Neural progenitor cell (in vitro differentiated cells): Measurements from ENCODE around the gene SBNO1.

Source experiments
- CTCF ChIP-seq: fragments of 200-600 bp; sonication (generic); IDR thresholded peaks from 2 replicates; pipeline ENCODE4 v1.5.1; 2017; ENCODE audit warnings: antibody characterized with exemption, mild to moderate bottlenecking
- EZH2 ChIP-seq: fragments of 200-600 bp; sonication (generic); IDR thresholded peaks from 2 replicates; pipeline ENCODE4 v1.6.1; 2017; ENCODE audit warnings: antibody characterized with exemption, mild to moderate bottlenecking, moderate library complexity
- EZH2phosphoT487 ChIP-seq: fragments of 200-600 bp; sonication (generic); IDR thresholded peaks from 2 replicates; pipeline ENCODE4 v1.6.1; 2017; ENCODE audit warnings: antibody characterized with exemption

GRCh38 chr12:123369229-123369628, 4.6 kb upstream of the SBNO1 start:
- TF ChIP-seq EZH2, result no peak
- no peak for TF ChIP-seq CTCF
- TF ChIP-seq EZH2phosphoT487, result no peak
